ENCODE measurements around the gene CES2.
"Not testable (repeated sequence)": the region's sequence is repeated elsewhere in the genome, so short reads cannot be mapped to it uniquely, and the experiment has no call there.

Gene CES2

GRCh38 chr16:66934839-66935313 lies 440 bp upstream of the CES2 start:
- not testable (repeated sequence) for DNase-seq (ENCODE audit: low read depth in 2 of 2)

- DNase-seq (ENCODE audit: low read depth in 2 of 2) = no peak
Observed at GRCh38 chr16:66936462-66936861, 1.1 kb downstream of the CES2 start.

- DNase-seq (ENCODE audit: low read depth in 2 of 2) = no peak
Observed at GRCh38 chr16:66936889-66937554, 1.7 kb downstream of the CES2 start.

- DNase-seq (ENCODE audit: low read depth in 2 of 2) = no peak
Observed at GRCh38 chr16:66937725-66938337, 2.5 kb downstream of the CES2 start.

- DNase-seq (ENCODE audit: low read depth in 2 of 2) = no peak
Observed at GRCh38 chr16:66939366-66939765, 4.0 kb downstream of the CES2 start.

- DNase-seq (ENCODE audit: low read depth in 2 of 2) = no peak
Observed at GRCh38 chr16:66940236-66940635, 4.9 kb downstream of the CES2 start.

GRCh38 chr16:66942981-66943380 lies 7.7 kb downstream of the CES2 start:
- no peak for DNase-seq (ENCODE audit: low read depth in 2 of 2)

- no peak for DNase-seq (ENCODE audit: low read depth in 2 of 2)
Observed at GRCh38 chr16:66943426-66944053, 8.2 kb downstream of the CES2 start.

- DNase-seq (ENCODE audit: low read depth in 2 of 2) = no peak
Observed at GRCh38 chr16:66944054-66944441, 8.7 kb downstream of the CES2 start.

GRCh38 chr16:66944971-66945370 lies 9.7 kb downstream of the CES2 start:
- not testable (repeated sequence) for DNase-seq (ENCODE audit: low read depth in 2 of 2)

GRCh38 chr16:66945939-66946338 lies 10.6 kb downstream of the CES2 start:
- no peak for DNase-seq (ENCODE audit: low read depth in 2 of 2)

- DNase-seq (ENCODE audit: low read depth in 2 of 2) = no peak
Observed at GRCh38 chr16:66946541-66946940, 11.2 kb downstream of the CES2 start.

- no peak for DNase-seq (ENCODE audit: low read depth in 2 of 2)
Observed at GRCh38 chr16:66946974-66947301, 11.6 kb downstream of the CES2 start.

- peak; percentile 61 to 82 for DNase-seq (ENCODE audit: low read depth in 2 of 2)
Observed at GRCh38 chr16:66947302-66948065, 12.2 kb downstream of the CES2 start.

- DNase-seq (ENCODE audit: low read depth in 2 of 2) = no peak
Observed at GRCh38 chr16:66948134-66948836, 13.0 kb downstream of the CES2 start.

GRCh38 chr16:66948837-66949225 lies 13.5 kb downstream of the CES2 start:
- no peak for DNase-seq (ENCODE audit: low read depth in 2 of 2)

- DNase-seq (ENCODE audit: low read depth in 2 of 2) = no peak
Observed at GRCh38 chr16:66949472-66949871, 14.2 kb downstream of the CES2 start.

GRCh38 chr16:66950437-66950836 lies 15.1 kb downstream of the CES2 start:
- DNase-seq (ENCODE audit: low read depth in 2 of 2) = no peak

GRCh38 chr16:66950971-66951790 lies 15.9 kb downstream of the CES2 start:
- no peak for DNase-seq (ENCODE audit: low read depth in 2 of 2)

GRCh38 chr16:66952430-66953110 lies 17.3 kb downstream of the CES2 start:
- DNase-seq (ENCODE audit: low read depth in 2 of 2) = no peak
